DOHH2 (cell line): ENCODE data around the gene ITPR1.

Source experiments
- H3F3A ChIP-seq: fragments of 200-600 bp; sonication (generic), shearing (Covaris generic); 2 replicates; pipeline ENCODE4 v1.6.0; 2016; ENCODE audit warnings: antibody characterized with exemption, mild to moderate bottlenecking; ENCODE audit not compliant: control insufficient read depth, insufficient read depth
- H3K27ac ChIP-seq: fragments of 200-600 bp; sonication (generic); 2 replicates; pipeline ENCODE4 v1.5.1; 2014; ENCODE audit warnings: low read depth, mild to moderate bottlenecking, low read length, moderate library complexity
- H3K27me3 ChIP-seq: fragments of 200-600 bp; sonication (generic); 2 replicates; pipeline ENCODE4 v1.6.1; 2014; ENCODE audit warnings: mild to moderate bottlenecking, low read length, mixed read lengths; ENCODE audit not compliant: control insufficient read depth
- H3K36me3 ChIP-seq: fragments of 200-600 bp; sonication (generic); 2 replicates; pipeline ENCODE4 v1.6.1; 2014; ENCODE audit warnings: mild to moderate bottlenecking, low read length, moderate library complexity, mixed read lengths; ENCODE audit not compliant: control insufficient read depth
- H3K4me1 ChIP-seq: fragments of 200-600 bp; sonication (generic); 2 replicates; pipeline ENCODE4 v1.6.1; 2014; ENCODE audit warnings: mild to moderate bottlenecking, low read length, mixed read lengths; ENCODE audit not compliant: control insufficient read depth
- H3K4me2 ChIP-seq: fragments of 200-600 bp; sonication (generic); 2 replicates; pipeline ENCODE4 v1.6.0; 2014; ENCODE audit warnings: mild to moderate bottlenecking, low read length, moderate library complexity
- H3K4me3 ChIP-seq: fragments of 200-600 bp; sonication (generic); 2 replicates; pipeline ENCODE4 v1.5.1; 2014; ENCODE audit warnings: mild to moderate bottlenecking, low read length, mixed read lengths
- H3K79me2 ChIP-seq: fragments of 200-600 bp; sonication (generic); 2 replicates; pipeline ENCODE4 v1.6.1; 2014; ENCODE audit warnings: mild to moderate bottlenecking, low read length, mixed read lengths; ENCODE audit not compliant: control insufficient read depth
- H3K9me2 ChIP-seq: fragments of 200-600 bp; sonication (generic); replicated peaks from 2 replicates; pipeline ENCODE4 v1.6.1; 2014; ENCODE audit warnings: mild to moderate bottlenecking, low read length, mixed read lengths; ENCODE audit not compliant: control insufficient read depth
- H3K9me3 ChIP-seq: fragments of 200-600 bp; sonication (generic); 2 replicates; pipeline ENCODE4 v1.6.1; 2014; ENCODE audit warnings: antibody characterized with exemption, low read length, mixed read lengths; ENCODE audit not compliant: control insufficient read depth, insufficient read depth
- H4K20me1 ChIP-seq: fragments of 200-600 bp; sonication (generic); 2 replicates; pipeline ENCODE4 v1.6.0; 2014; ENCODE audit warnings: low read depth, mild to moderate bottlenecking, antibody characterized with exemption, low read length, moderate library complexity; ENCODE audit not compliant: control insufficient read depth, insufficient read depth
- EZH2phosphoT487 ChIP-seq: fragments of 200-600 bp; sonication (generic); IDR thresholded peaks from 2 replicates; pipeline ENCODE4 v1.6.1; 2017; ENCODE audit warnings: borderline replicate concordance, mild to moderate bottlenecking, antibody characterized with exemption, low read length, moderate library complexity, mixed read lengths
- TF ChIP-seq, protein P1 (sequence below): fragments of 200-600 bp; sonication (generic); IDR thresholded peaks from one replicate; pipeline ENCODE4 v1.5.1; 2014; ENCODE audit warnings: antibody characterized with exemption, mild to moderate bottlenecking, low read depth, low read length; ENCODE audit not compliant: poor library complexity, severe bottlenecking

Gene ITPR1

GRCh38 chr3:4887177-4887576, 394.0 kb downstream of the ITPR1 start:
- Histone ChIP-seq H3K27ac (no peak overlapping the region), H3K9me3 (no peaks in the 10 kb centered on the region), H3K36me3 (no peaks in the 10 kb centered on the region), H3K9me2 (no peaks in the 10 kb centered on the region), H4K20me1 (no peaks in the 10 kb centered on the region), H3K4me2 (no peak overlapping the region), H3K79me2 (no peaks in the 10 kb centered on the region), H3F3A (no peaks in the 10 kb centered on the region), H3K4me3 (no peak overlapping the region), H3K27me3 (0 out of 2 replicates have a peak, but pooled peaks cover 3% of the 10 kb centered on the region), H3K4me1 (no peaks in the 10 kb centered on the region)
- no peak for TF ChIP-seq EZH2phosphoT487
- TF ChIP-seq, protein P1, sequence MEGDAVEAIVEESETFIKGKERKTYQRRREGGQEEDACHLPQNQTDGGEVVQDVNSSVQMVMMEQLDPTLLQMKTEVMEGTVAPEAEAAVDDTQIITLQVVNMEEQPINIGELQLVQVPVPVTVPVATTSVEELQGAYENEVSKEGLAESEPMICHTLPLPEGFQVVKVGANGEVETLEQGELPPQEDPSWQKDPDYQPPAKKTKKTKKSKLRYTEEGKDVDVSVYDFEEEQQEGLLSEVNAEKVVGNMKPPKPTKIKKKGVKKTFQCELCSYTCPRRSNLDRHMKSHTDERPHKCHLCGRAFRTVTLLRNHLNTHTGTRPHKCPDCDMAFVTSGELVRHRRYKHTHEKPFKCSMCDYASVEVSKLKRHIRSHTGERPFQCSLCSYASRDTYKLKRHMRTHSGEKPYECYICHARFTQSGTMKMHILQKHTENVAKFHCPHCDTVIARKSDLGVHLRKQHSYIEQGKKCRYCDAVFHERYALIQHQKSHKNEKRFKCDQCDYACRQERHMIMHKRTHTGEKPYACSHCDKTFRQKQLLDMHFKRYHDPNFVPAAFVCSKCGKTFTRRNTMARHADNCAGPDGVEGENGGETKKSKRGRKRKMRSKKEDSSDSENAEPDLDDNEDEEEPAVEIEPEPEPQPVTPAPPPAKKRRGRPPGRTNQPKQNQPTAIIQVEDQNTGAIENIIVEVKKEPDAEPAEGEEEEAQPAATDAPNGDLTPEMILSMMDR: no peak

GRCh38 chr3:4888913-4889846, 396.0 kb downstream of the ITPR1 start:
- Histone ChIP-seq H3K9me2 (no peaks in the 10 kb centered on the region), H3F3A (no peaks in the 10 kb centered on the region), H3K27me3 (0 out of 2 replicates have a peak, but pooled peaks cover 2% of the 10 kb centered on the region), H3K79me2 (no peaks in the 10 kb centered on the region), H3K4me3 (no peak overlapping the region), H3K9me3 (no peaks in the 10 kb centered on the region), H3K4me2 (no peak overlapping the region), H3K36me3 (no peaks in the 10 kb centered on the region), H3K4me1 (no peaks in the 10 kb centered on the region), H3K27ac (no peak overlapping the region), H4K20me1 (no peaks in the 10 kb centered on the region)
- TF ChIP-seq EZH2phosphoT487: no peak
- TF ChIP-seq, protein P1: no peak

DNA sequence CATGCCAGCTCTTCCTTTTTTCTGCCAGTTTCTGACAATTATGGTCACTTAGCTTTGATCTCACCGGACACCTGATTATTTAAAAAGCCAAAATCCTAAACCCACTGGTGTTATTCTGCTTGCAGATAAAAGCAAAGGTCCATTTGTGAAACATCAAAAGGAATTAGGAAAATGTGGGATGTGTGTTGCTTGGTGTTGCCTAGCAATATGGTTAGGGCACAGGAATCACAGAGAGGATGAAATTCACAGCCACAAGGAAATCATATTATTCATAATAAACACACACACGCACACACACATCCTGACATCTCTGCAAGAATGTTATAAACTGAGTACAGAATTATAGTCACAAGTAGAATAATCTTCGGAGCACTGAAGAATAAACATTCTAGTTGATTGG, 396.7 kb downstream of the ITPR1 start:
- Histone ChIP-seq H4K20me1 (no peaks in the 10 kb centered on the region), H3K4me1 (no peaks in the 10 kb centered on the region), H3F3A (no peaks in the 10 kb centered on the region), H3K27me3 (no peaks in the 10 kb centered on the region), H3K9me2 (no peaks in the 10 kb centered on the region), H3K79me2 (no peaks in the 10 kb centered on the region), H3K36me3 (no peaks in the 10 kb centered on the region), H3K4me3 (no peak overlapping the region), H3K9me3 (no peaks in the 10 kb centered on the region), H3K27ac (no peak overlapping the region), H3K4me2 (no peak overlapping the region)
- TF ChIP-seq, protein P1: no peak
- TF ChIP-seq EZH2phosphoT487: no peak
